Liver (tissue), 9 donors: ENCODE measurements around the gene BCAR3. TPM values are rescaled to one million over a fixed set of nuclear protein-coding genes. Genes with fewer than 3 reads are reported as not detected.

Experiments used
- DNase-seq: peaks from one replicate; pipeline ENCODE4 v3.0.0-alpha.2; 2017; ENCODE audit warnings: low spot score
- H3K27ac ChIP-seq, 2 donors: one replicate each; pipeline ENCODE4 v1.7.0; 2013; ENCODE audit warnings: inconsistent platforms in 2 of 2, low read length in 2 of 2, control low read depth in 1 of 2, low read depth in 1 of 2, mild to moderate bottlenecking in 1 of 2
- H3K27me3 ChIP-seq, 4 donors: one replicate each; pipeline versions ENCODE4 v1.6.1 to v1.7.0; 2013; ENCODE audit warnings: low read length in 3 of 4, inconsistent platforms in 1 of 4, mild to moderate bottlenecking in 1 of 4, moderate library complexity in 1 of 4; ENCODE audit not compliant: control insufficient read depth in 4 of 4, insufficient read depth in 4 of 4
- H3K36me3 ChIP-seq, 4 donors: one replicate each; pipeline versions ENCODE4 v1.6.1 to v1.7.0; 2013; ENCODE audit warnings: low read length in 3 of 4, mild to moderate bottlenecking in 3 of 4, low read depth in 1 of 4, moderate library complexity in 1 of 4; ENCODE audit not compliant: control insufficient read depth in 4 of 4, insufficient read depth in 3 of 4
- H3K4me1 ChIP-seq, 4 donors: one replicate each; pipeline versions ENCODE4 v1.6.1 to v1.7.0; 2013; ENCODE audit warnings: low read length in 3 of 4, mild to moderate bottlenecking in 3 of 4, moderate library complexity in 1 of 4; ENCODE audit not compliant: control insufficient read depth in 4 of 4, insufficient read depth in 4 of 4
- H3K4me3 ChIP-seq, 3 donors: one replicate each; pipeline versions ENCODE4 v1.6.1 to v1.7.0; 2013; ENCODE audit warnings: low read length in 3 of 3, control low read depth in 1 of 3, low read depth in 1 of 3, mild to moderate bottlenecking in 1 of 3
- H3K9ac ChIP-seq, 2 donors: one replicate each; pipeline ENCODE4 v1.7.0; 2013; ENCODE audit warnings: low read length in 2 of 2, mild to moderate bottlenecking in 2 of 2, moderate library complexity in 2 of 2, control low read depth in 1 of 2, low read depth in 1 of 2
- H3K9me3 ChIP-seq, 4 donors: one replicate each; pipeline versions ENCODE4 v1.6.1 to v1.7.0; 2013; ENCODE audit warnings: low read length in 3 of 4; ENCODE audit not compliant: control insufficient read depth in 4 of 4
- ATF3 ChIP-seq: IDR thresholded peaks from 2 replicates; pipeline ENCODE4 v1.6.1; 2016; ENCODE audit warnings: antibody characterized with exemption
- CTCF ChIP-seq: fragments of 150-350 bp; IDR thresholded peaks from 2 replicates; pipeline ENCODE4 v1.5.1; 2017; ENCODE audit warnings: improper control_type of control experiment, low read depth, low read length; ENCODE audit not compliant: missing input control
- EGR1 ChIP-seq, 2 donors: IDR thresholded peaks; 2 replicates each; pipeline ENCODE4 v1.6.1; 2016 to 2018; ENCODE audit warnings: antibody characterized with exemption in 2 of 2, low read depth in 2 of 2
- FOXA1 ChIP-seq: IDR thresholded peaks from 2 replicates; pipeline ENCODE4 v1.6.1; 2016; ENCODE audit warnings: antibody characterized with exemption
- FOXA2 ChIP-seq: IDR thresholded peaks from 2 replicates; pipeline ENCODE4 v1.6.1; 2016; ENCODE audit warnings: antibody characterized with exemption
- GABPA ChIP-seq, 2 donors: IDR thresholded peaks in 1 of 2; conservative IDR thresholded peaks in 1 of 2; 2 replicates each; pipeline ENCODE4 v1.6.1; 2016; ENCODE audit warnings: antibody characterized with exemption in 2 of 2, mild to moderate bottlenecking in 1 of 2, moderate library complexity in 1 of 2
- HNF4A ChIP-seq, 2 donors: conservative IDR thresholded peaks; 2 replicates each; pipeline ENCODE4 v1.6.1; 2016; ENCODE audit warnings: antibody characterized with exemption in 2 of 2, mild to moderate bottlenecking in 2 of 2
- HNF4G ChIP-seq: IDR thresholded peaks from 2 replicates; pipeline ENCODE4 v1.6.1; 2016; ENCODE audit warnings: antibody characterized with exemption
- JUND ChIP-seq, 2 donors: IDR thresholded peaks; 2 replicates each; pipeline ENCODE4 v1.6.1; 2016; ENCODE audit warnings: antibody characterized with exemption in 2 of 2
- MAX ChIP-seq: IDR thresholded peaks from 2 replicates; pipeline ENCODE4 v1.6.1; 2016; ENCODE audit warnings: antibody characterized with exemption
- NR2F2 ChIP-seq: IDR thresholded peaks from 2 replicates; pipeline ENCODE4 v1.6.1; 2016; ENCODE audit warnings: antibody characterized with exemption
- RAD21 ChIP-seq, 2 donors: IDR thresholded peaks; 2 replicates each; pipeline ENCODE4 v1.6.1; 2016; ENCODE audit warnings: antibody characterized with exemption in 2 of 2, mild to moderate bottlenecking in 2 of 2
- REST ChIP-seq: IDR thresholded peaks from 2 replicates; pipeline ENCODE4 v1.6.1; 2016; ENCODE audit warnings: antibody characterized with exemption, mild to moderate bottlenecking
- RXRA ChIP-seq, 2 donors: IDR thresholded peaks; 2 replicates each; pipeline ENCODE4 v1.6.1; 2017 to 2018; ENCODE audit warnings: antibody characterized with exemption in 2 of 2, mild to moderate bottlenecking in 1 of 2
- SP1 ChIP-seq: IDR thresholded peaks from 2 replicates; pipeline ENCODE4 v1.6.1; 2018; ENCODE audit warnings: antibody characterized with exemption, mild to moderate bottlenecking
- TAF1 ChIP-seq: conservative IDR thresholded peaks from 2 replicates; pipeline ENCODE4 v1.6.1; 2016; ENCODE audit warnings: antibody characterized with exemption, mild to moderate bottlenecking
- YY1 ChIP-seq: IDR thresholded peaks from 2 replicates; pipeline ENCODE4 v1.6.1; 2016; ENCODE audit warnings: antibody characterized with exemption, mild to moderate bottlenecking
- ZBTB33 ChIP-seq: IDR thresholded peaks from 2 replicates; pipeline ENCODE4 v1.6.1; 2016; ENCODE audit warnings: antibody characterized with exemption
- WGBS: extraction: QIAGEN DNeasy Blood & Tissue Kit; methylation state at CpG from one replicate; pipeline ENCODE4 v1.1.7; 2013; 5-methylcytosine and 5-hydroxymethylcytosine counted together
- polyA plus RNA-seq, 2 donors: library from polyadenylated mRNA; stranded (reverse) in 1 of 2; unstranded in 1 of 2; fragments of 200-250 nt in 1 of 2; fragments of >200 nt in 1 of 2; fragmentation: Nextera tagmentation in 1 of 2; extraction: Ambion mirVana in 1 of 2; gene quantifications; one replicate each; pipeline versions ENCODE4 v1.2.1 to v1.2.3, GENCODE V29; 2013 to 2015
- total RNA-seq, 2 donors: library from RNA; depleted of rRNA; stranded (reverse); fragments of >200 nt; gene quantifications; one replicate each; pipeline ENCODE4 v1.2.3, GENCODE V29; 2014
- donor health status: healthy.
- donor health status: healthy.
- donor health status: healthy.
- donor health status: healthy.
- donor health status: healthy.

The BCAR3 gene
- total and polyA plus RNA-seq, 4 donors: 2.8 to 10.3 (median 7.7) TPM

GRCh38 chr1:93612510-93612909 is 69.1 kb downstream of the BCAR3 start (continued):
- TF ChIP-seq CTCF (no peak), FOXA1 (no peak)

GRCh38 chr1:93611668-93612067 is 70.0 kb downstream of the BCAR3 start:
- Histone ChIP-seq H3K9ac (no peak overlapping the region), H3K27me3 (no peaks in the 10 kb centered on the region), H3K4me1 (peaks cover 10 to 72% (median 44%) of the 10 kb centered on the region in 4 donors), H3K36me3 (peaks cover 0 to 1% (median 0%) of the 10 kb centered on the region in 4 donors), H3K27ac (no peak overlapping the region), H3K9me3 (no peaks in the 10 kb centered on the region), H3K4me3 (no peak overlapping the region)
- WGBS: 92% methylated on average over 5 of the region's 5 CpGs
- no peak for DNase-seq
- TF ChIP-seq SP1 (no peak), ATF3 (no peak), FOXA2 (no peak), HNF4A (conservative IDR thresholded peaks at IDR 0.05) (no peak), RXRA (IDR thresholded peaks at IDR 0.05) (no peak), YY1 (no peak), REST (no peak), RAD21 (IDR thresholded peaks at IDR 0.05) (no peak), CTCF (no peak), GABPA (IDR thresholded peaks at IDR 0.05 in 1 of 2, conservative IDR thresholded peaks at IDR 0.05 in 1 of 2) (no peak), EGR1 (IDR thresholded peaks at IDR 0.05; ENCODE audit: low read depth in 2 of 2) (no peak), MAX (no peak), FOXA1 (no peak), HNF4G (no peak), ZBTB33 (no peak), JUND (IDR thresholded peaks at IDR 0.05) (no peak), TAF1 (no peak), NR2F2 (no peak)
